ENCODE data around the gene CDC14B. TPM values are rescaled to one million over a fixed set of nuclear protein-coding genes. Genes with fewer than 3 reads are reported as not detected.

CDC14B gene
- total and polyA plus RNA-seq, 2 donors (not counting 1 experiment from before 2014, with no cell fraction given): 2.8 to 8.5 TPM

DNA sequence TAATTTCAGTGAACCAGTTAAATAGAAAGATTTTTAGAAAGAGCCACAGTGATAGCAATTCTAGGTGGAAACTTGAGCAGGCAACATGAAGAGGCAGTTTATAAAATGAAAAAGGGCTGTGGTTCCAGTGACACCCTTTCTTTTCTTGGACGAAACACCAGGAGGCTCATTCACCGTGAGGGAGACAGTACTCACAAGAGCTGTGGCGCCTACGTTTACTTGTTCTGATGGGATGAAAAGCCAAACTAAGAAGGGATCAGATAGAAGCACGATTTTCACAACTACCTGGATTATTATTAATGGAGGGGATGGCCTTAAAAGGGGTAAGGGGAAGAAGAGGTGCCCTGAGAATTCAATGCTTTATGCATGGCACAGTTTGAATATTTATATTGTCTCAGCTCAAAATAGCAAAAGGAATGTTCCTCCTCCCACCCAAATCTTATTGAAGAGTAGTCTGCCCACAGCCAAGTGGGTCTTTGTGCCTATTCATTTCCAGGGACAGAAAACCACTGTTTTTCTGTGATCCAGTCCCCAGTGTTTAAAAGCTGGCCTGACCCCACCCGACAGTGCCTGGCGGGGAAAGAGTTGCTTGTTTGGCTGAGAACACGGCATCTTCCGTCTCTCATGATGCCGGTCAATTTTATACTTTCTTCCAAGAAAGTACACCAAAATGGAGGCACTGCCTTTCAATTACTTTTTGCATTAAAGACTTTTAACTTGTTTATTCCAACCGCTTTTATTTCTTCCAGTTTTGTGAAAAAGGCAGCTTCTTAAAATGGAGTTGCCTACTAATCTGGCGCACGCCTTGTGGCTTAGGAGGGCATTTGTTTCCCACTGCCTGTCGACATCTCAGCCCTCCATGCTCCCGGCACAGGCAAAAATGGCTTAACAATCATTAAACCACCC, 117.8 kb downstream of the CDC14B start:
- H3K4me1 Mint-ChIP-seq: no peaks in the 10 kb centered on the region
- TF ChIP-seq EZH2 (IDR thresholded peaks at IDR 0.05; ENCODE audit: borderline replicate concordance, insufficient read depth, low read depth, low read length, poor library complexity, severe bottlenecking) (no peak), CTCF (IDR thresholded peaks at IDR 0.05) (no peak)

More for the DNA sequence above, 117.8 kb downstream of the CDC14B start:
- no peaks in the 10 kb centered on the region for H3K4me1 ChIP-seq (ENCODE audit: control insufficient read depth in 2 of 2, insufficient read depth in 2 of 2, low read length in 2 of 2)
- CTCF ChIA-PET: no interaction called here
- no peaks in the 10 kb centered on the region for H3K36me3 ChIP-seq (replicated peaks in 1 of 2; ENCODE audit: control extremely low read depth in 1 of 2, control insufficient read depth in 1 of 2, extremely low read depth in 1 of 2, insufficient read depth in 2 of 2, low read length in 1 of 2)
- no peaks in the 10 kb centered on the region for H4K20me1 ChIP-seq (ENCODE audit: control insufficient read depth, insufficient read depth, low read length, poor library complexity, severe bottlenecking)
- H3K27ac ChIP-seq (ENCODE audit: low read length in 2 of 2): no peak overlapping the region
- intact Hi-C loops (cut with micrococcal nuclease): no loop called here
- no peaks in the 10 kb centered on the region for H3K79me2 ChIP-seq (ENCODE audit: control insufficient read depth, insufficient read depth, low read length)
- Mint-ChIP-seq H3K9me3 (ENCODE audit: insufficient read depth) (no peaks in the 10 kb centered on the region), H3K27ac (no peak overlapping the region), H3K4me3 (no peak overlapping the region), H3K27me3 (no peaks in the 10 kb centered on the region)
- H3K27me3 ChIP-seq (replicated peaks in 1 of 4; ENCODE audit: control extremely low read depth in 1 of 4, control insufficient read depth in 3 of 4, insufficient read depth in 4 of 4, low read length in 3 of 4): no peaks in the 10 kb centered on the region
- DNase-seq: no peak
- POLR2A ChIA-PET: no interaction called here
- H3K4me2 ChIP-seq (replicated peaks; ENCODE audit: low read depth, low read length, poor library complexity, severe bottlenecking): no peak overlapping the region
- ATAC-seq (ENCODE audit: low read depth): no peak
- H3K4me3 ChIP-seq (ENCODE audit: control extremely low read depth in 1 of 5, extremely low read depth in 1 of 5, insufficient read depth in 1 of 5, low read depth in 2 of 5, low read length in 4 of 5): no peak overlapping the region
- H2AFZ ChIP-seq (ENCODE audit: insufficient read depth, low read depth, low read length, poor library complexity, severe bottlenecking): no peak overlapping the region
- H3K9me3 ChIP-seq (ENCODE audit: control extremely low read depth in 1 of 3, control insufficient read depth in 2 of 3, insufficient read depth in 1 of 3, low read length in 2 of 3): no peaks in the 10 kb centered on the region
- H3K9ac ChIP-seq (ENCODE audit: low read length): no peak overlapping the region
- WGBS (ENCODE audit: insufficient coverage): 92% methylated on average over 7 of the region's 15 CpGs

Measured in B cell (primary cell).